HG03060 (cell line): ENCODE results near the gene PEG3.
"Not testable (repeated sequence)": the region's sequence is repeated elsewhere in the genome, so short reads cannot be mapped to it uniquely, and the experiment has no call there.

Experiments
- ATAC-seq: cut with Tn5 transposase; IDR thresholded peaks from one replicate; pipeline ENCODE4 v1.9.1; 2021; ENCODE audit warnings: low read depth, moderate number of reproducible peaks; ENCODE audit not compliant: unreplicated experiment

Gene PEG3

DNA sequence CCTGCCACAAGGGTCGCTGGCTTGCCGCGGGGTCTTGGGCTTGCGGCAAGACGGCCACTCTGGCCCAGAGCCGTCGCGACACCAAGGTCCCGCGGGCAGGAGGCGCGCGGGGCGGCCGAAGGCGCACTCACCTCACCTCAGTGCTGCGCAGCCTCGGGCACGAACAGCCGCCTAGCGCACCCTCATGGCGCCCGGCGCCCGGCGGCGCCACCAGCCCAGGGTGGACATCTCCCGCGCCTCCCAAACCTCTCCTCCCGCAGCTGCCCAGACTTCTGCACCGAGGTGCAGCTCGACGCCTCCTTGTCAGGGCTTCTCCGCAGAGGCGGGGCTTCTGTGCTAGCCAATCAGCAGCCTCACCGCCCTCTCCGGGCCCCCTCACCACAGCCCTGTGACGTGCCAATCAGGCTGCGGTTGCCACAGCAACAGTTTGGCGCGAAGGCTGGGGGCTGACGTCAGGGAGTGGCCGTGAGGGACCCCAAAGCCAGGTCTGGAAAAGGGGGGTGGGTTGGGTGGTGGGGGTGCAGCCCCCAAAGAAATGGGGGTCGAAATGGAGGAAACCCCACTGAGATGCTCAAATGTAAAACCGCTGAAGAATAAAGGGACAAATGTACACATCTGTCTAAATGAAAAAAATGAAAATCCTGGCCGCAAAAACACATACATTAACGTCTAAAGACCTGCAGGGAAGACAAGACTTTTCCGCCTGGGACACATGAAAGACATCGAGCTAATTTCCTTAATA, at the start of gene PEG3, which contains the start of gene ZIM2:
Gene PEG3 (minus strand): TSS at position 276 of the 742 bp plus-strand sequence. CDS start 16,071 bp downstream, outside the sequence.
Gene ZIM2 (minus strand): TSS at position 276 of the 742 bp plus-strand sequence. CDS start 16,449 bp downstream, outside the sequence.
- no peak for ATAC-seq

DNA sequence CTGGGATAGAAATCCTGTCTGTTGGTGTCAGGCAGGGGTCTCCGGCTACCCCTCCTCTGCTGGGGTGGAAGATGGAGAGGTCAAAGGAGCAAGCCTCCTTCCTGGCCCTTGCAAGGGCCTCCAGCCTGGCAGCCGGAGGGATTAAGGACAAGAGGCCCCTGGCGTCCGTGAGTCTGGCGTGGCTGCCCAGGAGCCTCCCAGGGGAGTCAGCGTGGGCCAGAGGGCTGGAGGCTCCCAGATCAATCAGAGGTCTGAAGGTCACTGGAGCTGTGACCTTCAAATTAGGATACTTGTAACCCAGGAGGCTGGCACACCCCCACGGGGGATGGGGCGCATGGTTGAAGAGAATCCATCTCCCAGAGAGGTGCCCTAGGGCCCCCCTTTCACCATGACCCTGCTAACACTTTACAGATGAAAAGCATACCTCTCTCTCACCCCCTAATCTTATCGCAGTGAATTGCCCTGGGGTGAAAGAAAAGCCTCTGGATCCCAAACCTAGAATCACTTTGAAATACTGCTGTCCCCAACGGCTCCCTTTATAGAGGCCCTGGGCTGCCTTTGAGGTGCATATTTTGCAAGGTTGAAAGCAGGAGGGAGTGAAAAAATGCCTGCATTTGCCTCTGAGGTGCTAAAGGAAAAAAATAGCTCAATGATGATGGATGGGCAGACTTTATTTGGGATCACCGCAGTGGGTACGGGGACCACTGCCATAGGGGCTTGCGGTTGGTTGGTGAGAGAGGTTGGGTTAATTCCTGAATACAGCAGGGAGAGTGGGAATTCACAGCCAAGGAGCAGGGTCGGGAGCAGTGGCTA, 44.9 kb upstream of the PEG3 start:
- no peak for ATAC-seq

DNA sequence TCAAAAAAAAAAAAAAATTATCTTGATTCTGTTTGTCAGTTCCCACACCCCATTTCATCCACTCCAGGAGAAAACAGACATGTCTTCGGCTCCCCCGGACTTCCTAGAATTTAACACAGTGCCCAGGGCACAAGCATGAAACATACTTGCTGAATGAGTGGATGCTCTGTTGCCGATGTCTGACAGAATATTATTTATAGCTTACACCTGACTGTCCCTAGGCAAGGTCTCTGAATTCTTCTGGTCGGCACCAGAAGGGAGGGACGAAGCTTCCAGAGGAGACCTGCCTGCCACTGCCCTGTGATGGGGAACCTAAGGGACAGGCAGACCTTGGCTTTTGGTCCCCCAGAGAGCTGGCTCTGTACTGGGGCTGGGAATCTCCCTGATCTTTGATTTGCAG, 43.9 kb upstream of the PEG3 start:
- ATAC-seq = no peak

DNA sequence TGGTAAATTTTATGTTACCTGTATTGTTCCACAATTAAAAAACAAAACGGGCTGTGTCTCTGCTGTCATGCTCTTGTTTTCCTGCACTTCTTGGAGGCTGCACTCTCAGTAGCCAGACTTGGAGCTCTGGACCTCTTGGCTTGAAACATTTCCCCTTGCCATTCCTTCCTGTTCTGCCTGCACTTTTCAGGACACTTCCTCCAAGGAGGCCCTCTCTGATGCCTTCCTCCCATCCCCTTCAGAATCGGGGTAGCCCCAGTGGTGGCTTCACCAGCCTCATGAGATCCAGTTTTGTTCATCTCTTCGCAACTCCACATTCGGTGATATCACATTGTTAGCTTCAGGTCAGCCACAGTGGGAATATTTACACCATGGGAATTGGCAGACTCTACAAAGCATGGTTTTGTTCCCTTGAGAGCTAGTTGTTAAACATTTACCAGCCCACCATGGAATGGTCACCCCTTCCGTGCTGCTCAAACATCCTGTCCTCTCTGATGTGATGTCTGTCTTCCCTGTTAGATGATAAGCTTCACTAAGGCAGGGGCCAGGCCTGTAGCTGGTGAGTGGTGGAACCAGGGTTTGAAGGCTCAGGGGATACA, 40.2 kb upstream of the PEG3 start:
- ATAC-seq = no peak

DNA sequence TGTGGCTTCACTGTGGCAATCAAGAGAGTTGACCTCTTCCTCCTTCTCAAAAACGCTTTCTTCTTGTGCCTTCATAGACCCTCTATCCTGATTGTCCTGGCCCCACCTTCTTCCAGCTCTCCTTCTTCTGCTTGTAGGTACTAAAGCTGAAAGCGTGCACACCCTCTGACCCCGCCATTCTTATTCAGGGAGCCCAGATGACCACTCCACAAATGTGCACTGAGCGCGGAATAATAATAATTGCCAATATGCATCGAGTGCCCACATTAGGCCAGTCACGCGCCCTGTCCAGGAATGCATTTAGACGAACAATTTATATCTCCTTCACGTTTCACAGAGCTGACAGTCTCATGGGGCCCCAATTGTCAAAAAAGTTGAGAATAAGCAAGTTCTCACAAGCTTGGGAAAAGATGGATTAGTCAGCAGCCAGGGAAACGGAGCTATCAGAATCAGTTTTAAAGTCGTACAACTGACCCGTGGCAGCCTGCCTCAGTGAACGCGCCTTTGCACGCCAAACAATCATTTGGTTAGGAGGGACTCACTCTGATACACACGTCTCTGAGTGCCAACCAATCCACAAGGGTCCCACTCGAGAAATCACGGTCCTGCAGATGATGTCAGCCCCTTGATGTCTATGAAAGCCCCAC, 36.7 kb upstream of the PEG3 start:
- ATAC-seq = no peak

DNA sequence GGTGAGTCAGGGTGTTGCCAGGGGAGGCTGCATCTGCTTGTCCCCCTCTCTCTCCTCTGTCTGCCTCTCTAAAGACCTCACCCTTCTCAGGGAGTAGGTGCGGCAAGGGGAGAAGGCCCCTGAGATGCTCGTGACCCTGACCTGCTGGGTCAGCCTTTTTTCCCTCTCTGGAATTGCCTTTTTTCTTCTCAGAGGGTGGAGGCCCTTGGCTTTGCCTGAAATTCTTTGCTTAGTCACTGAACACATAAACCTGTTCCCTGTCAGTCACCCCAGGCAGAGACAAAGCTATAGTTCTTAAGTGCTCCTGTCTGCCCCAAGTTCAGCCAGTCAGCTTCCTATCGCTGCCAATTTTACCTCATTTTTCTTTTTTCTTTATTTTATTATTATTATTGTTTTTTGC, 35.2 kb upstream of the PEG3 start:
- no peak for ATAC-seq

DNA sequence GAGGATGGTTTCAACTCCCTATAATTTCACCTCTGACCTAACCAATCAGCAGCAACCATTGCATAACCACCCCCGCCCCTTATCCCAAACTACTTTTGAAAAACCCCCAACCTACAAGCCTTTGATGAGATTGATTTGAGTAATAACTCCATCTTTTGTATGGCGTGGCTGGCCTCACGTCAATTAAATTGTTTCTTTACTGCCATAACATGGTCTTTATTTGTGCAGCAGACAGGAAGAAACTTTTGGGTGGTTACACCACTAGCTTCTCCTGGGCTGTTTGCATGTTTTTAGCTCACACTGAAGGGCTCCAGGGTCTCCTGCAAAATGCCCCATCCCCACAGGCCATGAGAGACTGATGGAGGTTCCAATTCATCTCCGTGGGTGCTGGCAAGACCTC, 34.0 kb upstream of the PEG3 start:
- ATAC-seq = no peak

DNA sequence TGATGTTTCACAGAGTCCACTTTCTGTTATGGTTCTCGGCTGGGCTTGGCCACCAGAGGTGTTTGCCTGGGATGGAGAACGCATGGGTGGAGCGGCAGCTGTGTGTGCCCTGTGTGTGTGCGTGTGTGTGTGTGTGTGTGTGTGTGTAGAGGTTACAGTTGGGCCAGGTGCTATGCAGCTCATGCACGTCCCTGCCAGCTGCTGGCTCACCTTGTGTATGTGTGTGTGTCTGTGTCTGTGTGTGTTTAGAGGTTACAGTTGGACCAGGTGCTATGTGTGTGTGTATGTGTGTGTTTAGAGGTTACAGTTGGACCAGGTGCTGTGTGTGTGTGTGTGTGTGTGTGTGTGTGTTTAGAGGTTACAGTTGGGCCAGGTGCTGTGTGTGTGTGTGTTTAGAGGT, 33.0 kb upstream of the PEG3 start:
- ATAC-seq = no peak

DNA sequence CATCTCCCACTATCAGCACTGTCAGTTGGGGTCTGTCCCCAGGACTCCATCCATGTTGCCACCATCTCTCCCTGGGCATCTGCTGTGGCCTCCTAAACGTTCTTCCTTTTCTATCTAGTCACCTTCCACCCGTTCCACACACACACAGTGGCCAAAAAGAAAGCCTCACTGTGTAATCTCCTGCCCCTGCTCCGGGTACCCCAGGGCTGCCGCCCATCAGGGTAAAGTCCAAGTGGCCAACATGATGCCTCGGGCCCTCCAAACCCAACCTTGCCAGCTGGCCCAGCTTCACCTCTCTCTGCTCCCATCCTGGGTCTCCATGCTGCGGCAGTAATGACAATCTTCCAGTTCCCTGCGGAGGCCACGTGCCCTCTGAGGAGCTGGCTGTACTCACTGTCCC, 29.4 kb upstream of the PEG3 start:
- no peak for ATAC-seq

DNA sequence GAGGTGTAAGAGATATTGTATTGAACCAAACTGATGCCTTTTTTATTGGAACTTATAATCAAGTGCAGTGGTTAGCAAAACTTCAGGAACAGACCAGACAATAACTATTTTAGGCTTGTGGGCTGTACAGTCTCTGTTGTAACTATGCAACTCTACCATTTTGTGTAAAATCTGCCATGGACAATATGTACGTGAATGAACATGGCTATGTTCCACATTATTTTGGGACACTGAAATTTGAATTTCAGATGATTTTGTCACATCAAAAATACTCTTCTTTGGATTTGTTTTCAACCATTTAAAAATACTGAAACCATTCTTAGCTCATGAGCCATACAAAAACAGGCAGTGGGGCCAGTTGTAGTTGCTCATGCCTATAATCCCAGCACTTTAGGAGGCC, 27.9 kb upstream of the PEG3 start:
- no peak for ATAC-seq

DNA sequence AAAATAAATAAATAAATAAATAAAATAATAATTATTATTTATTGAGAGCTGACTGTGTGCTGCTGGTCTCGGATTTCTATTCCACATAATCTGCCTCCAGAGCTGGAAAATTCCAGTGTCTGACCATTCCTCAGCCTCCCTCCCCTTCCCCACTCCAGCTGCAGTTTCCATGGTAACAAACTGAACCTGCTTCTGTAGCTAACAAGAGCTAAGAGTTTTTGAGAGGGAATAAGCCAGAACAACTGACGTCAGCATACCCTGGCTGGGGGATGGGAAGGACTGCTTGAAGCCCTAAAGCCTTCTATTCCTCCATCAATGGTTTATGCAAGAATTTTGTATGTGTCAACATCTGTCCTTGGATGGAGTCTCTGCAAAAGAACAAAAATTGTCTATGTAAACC, 26.0 kb upstream of the PEG3 start:
- no peak for ATAC-seq

DNA sequence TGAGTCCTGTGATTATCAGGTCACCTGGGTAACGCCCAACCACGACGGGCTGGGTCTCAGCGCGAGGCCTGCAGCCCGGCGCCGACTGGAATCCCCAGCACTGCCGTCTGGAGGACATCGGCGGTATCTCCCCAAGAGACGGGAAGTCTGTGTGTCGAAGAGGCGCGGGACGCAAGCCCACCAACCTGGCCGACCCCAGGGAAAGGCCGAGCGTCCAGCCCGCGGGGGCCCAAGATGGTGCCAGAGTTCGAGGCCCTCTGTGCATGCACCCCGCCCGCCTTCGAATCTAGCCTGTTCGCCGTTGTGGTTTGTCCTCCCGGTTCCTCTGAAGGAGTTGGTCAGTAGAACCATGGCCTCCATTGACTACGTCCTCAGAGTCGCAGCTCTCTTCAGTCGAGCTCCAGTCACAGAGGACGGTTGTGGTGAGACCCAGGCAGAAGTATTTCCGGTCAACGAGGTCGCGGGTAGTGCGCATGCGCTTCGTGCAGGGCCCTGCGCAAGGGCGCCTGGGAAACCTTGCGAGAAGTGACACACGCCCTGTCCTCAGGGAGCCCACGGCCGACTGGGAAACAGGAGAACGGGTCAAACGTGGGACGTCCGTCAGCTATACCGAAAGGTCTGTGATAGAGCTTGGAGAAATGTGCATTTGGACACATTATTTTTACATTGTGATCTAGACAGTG, 24.1 kb upstream of the PEG3 start:
- no peak for ATAC-seq

DNA sequence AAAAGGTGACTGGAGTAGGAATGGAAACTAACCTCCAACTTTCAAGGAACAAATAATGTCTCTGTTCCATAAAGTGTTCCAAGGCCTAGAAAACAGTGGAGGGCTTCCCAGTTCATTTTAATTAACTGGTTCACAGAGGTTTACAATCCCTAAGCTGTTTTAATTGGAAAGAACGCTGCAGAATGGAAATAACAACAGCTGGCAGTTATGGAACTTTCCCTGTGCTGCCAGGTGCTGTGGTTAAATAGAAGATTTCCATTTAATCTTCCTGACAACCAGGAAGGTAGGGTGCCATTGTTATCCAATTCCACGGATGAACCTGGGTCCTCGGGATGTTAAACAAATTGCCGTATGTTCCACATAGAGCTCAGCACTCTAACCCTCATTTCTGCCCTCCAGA, 22.2 kb upstream of the PEG3 start:
- no peak for ATAC-seq

DNA sequence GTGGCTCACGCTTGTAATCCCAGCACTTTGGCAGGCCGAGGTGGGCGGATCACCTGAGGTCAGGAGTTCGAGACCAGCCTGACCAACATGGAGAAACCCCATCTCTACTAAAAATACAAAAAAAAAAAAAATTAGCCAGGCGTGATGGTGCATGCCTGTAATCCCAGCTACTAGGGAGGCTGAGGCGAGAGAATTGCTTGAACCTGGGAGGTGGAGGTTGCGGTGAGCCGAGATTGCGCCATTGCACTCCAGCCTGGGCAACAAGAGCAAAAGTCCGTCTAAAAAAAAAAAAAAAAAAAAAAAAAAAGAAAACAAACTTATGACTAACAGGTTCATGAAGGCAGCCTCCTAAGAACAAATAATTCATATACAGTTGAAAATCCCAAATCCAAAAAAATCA, 19.9 kb upstream of the PEG3 start:
- ATAC-seq = not testable (repeated sequence)

DNA sequence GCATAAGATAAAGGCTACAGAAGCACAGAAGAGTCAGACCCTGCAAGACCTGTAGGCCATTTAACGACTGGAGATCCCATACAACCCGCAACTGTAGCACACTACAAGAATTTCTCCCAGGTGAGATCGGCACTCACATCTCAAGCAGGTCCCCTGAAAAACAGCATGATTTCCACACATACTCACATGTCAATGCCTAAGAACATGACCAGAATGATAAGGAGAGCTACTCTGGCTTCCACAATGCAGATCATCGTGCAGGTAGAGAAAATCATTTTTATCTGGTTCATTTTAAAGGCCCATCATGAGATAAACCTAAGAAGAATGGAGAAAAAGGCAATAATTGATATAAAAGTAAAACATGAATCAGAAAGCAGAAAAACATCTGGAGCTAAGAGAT, 17.5 kb upstream of the PEG3 start:
- ATAC-seq = no peak

DNA sequence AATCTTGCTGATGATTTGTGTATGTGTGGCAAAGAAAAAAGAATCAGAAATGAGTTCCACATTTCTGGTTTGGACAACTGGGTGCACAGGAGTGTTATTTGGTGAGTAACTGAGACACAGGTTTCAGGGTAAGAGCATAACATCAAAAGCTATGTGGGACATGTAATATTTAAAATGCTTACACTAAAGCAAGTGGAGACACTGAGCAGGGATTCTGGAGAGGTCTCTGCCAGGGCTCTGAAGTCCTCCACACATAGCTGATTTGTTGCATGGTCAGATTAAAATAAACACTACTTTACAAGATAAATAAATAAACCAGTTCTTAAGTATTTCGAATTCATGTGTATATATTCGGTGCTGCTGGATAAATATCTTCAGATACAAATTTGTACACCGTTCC, 16.3 kb upstream of the PEG3 start:
- no peak for ATAC-seq

DNA sequence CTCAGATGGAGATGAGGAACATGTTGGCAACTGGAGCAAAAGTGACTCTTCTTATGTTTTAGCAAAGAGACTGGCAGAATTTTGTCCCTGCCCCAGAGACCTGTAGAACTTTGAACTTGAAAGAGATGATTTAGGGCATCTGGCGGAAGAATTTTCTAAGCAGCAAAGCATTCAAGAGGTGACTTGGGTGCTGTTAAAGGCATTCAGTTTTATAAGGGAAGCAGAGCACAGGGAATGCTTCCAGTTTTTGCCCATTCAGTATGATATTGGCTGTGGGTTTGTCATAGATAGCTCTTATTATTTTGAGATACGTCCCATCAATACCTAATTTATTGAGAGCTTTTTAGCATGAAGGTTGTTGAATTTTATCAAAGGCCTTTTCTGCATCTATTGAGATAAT, 11.8 kb upstream of the PEG3 start:
- not testable (repeated sequence) for ATAC-seq

DNA sequence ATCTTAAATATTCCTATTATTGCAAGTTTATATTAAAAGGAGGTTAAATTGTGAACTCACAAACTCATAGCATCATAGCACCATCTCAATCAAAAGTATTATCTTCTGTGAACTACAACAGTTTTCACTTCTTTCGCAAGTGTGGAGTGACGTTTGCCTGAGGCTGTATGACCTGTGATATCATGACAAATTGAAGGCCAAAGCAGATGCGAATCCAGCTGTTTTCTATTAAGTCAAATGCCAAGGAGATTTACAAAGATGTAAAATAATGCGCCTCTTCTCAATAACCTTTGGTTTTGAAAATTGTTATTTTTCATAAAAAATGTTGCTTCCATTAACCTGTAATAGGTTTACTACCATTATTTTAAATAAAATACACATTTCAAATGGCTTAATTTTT, 7.6 kb upstream of the PEG3 start:
- no peak for ATAC-seq

DNA sequence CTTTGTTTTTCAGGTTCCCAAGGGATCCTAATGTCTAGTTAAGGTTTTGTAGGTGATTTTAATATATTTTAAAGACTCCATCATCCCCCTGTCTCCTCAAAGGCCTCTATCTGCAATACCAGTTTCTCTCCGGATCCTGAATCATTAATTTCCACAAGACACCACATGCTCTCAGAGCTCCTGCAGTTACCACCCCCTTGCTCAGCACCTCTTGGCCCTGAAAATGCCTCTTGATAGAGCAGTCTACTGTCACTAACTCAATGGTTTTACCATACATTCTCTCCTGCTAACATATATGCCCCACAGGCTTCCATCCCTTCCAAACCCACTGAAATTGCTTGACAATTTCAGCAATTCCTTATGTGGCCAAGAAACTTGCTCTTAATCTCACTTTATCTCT, 1.9 kb upstream of the PEG3 start:
- ATAC-seq = no peak

DNA sequence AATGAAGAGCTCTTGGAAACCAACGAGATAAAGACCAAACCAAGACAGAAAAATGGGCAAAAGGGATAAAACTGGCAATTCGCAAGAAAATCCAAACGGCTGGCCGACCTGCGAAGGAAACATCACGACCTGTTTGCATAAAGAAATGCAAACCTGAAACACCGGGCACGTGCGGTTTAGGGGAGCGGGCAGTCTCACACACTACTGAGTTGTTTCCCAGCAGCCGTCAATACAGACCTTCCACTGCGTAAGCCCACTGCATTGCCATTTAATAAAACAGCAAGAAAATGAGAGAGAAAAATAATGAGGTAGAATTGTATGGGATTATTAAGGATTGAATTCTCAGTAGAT, 642 bp upstream of the PEG3 start:
- no peak for ATAC-seq
